Liver (tissue), 9 donors: ENCODE data around the gene POMGNT1. TPM values are rescaled to one million over a fixed set of nuclear protein-coding genes. Genes with fewer than 3 reads are reported as not detected.
A peak's percentile ranks its signal among the peaks of the same experiment; 100 is the strongest.

Experiments used
- DNase-seq: peaks from one replicate; pipeline ENCODE4 v3.0.0-alpha.2; 2017; ENCODE audit warnings: low spot score
- H3K27ac ChIP-seq, 2 donors: one replicate each; pipeline ENCODE4 v1.7.0; 2013; ENCODE audit warnings: inconsistent platforms in 2 of 2, low read length in 2 of 2, control low read depth in 1 of 2, low read depth in 1 of 2, mild to moderate bottlenecking in 1 of 2
- H3K27me3 ChIP-seq, 4 donors: one replicate each; pipeline versions ENCODE4 v1.6.1 to v1.7.0; 2013; ENCODE audit warnings: low read length in 3 of 4, inconsistent platforms in 1 of 4, mild to moderate bottlenecking in 1 of 4, moderate library complexity in 1 of 4; ENCODE audit not compliant: control insufficient read depth in 4 of 4, insufficient read depth in 4 of 4
- H3K36me3 ChIP-seq, 4 donors: one replicate each; pipeline versions ENCODE4 v1.6.1 to v1.7.0; 2013; ENCODE audit warnings: low read length in 3 of 4, mild to moderate bottlenecking in 3 of 4, low read depth in 1 of 4, moderate library complexity in 1 of 4; ENCODE audit not compliant: control insufficient read depth in 4 of 4, insufficient read depth in 3 of 4
- H3K4me1 ChIP-seq, 4 donors: one replicate each; pipeline versions ENCODE4 v1.6.1 to v1.7.0; 2013; ENCODE audit warnings: low read length in 3 of 4, mild to moderate bottlenecking in 3 of 4, moderate library complexity in 1 of 4; ENCODE audit not compliant: control insufficient read depth in 4 of 4, insufficient read depth in 4 of 4
- H3K4me3 ChIP-seq, 3 donors: one replicate each; pipeline versions ENCODE4 v1.6.1 to v1.7.0; 2013; ENCODE audit warnings: low read length in 3 of 3, control low read depth in 1 of 3, low read depth in 1 of 3, mild to moderate bottlenecking in 1 of 3
- H3K9ac ChIP-seq, 2 donors: one replicate each; pipeline ENCODE4 v1.7.0; 2013; ENCODE audit warnings: low read length in 2 of 2, mild to moderate bottlenecking in 2 of 2, moderate library complexity in 2 of 2, control low read depth in 1 of 2, low read depth in 1 of 2
- H3K9me3 ChIP-seq, 4 donors: one replicate each; pipeline versions ENCODE4 v1.6.1 to v1.7.0; 2013; ENCODE audit warnings: low read length in 3 of 4; ENCODE audit not compliant: control insufficient read depth in 4 of 4
- EGR1 ChIP-seq, 2 donors: IDR thresholded peaks; 2 replicates each; pipeline ENCODE4 v1.6.1; 2016 to 2018; ENCODE audit warnings: antibody characterized with exemption in 2 of 2, low read depth in 2 of 2
- FOXA1 ChIP-seq: IDR thresholded peaks from 2 replicates; pipeline ENCODE4 v1.6.1; 2016; ENCODE audit warnings: antibody characterized with exemption
- FOXA2 ChIP-seq: IDR thresholded peaks from 2 replicates; pipeline ENCODE4 v1.6.1; 2016; ENCODE audit warnings: antibody characterized with exemption
- GABPA ChIP-seq, 2 donors: IDR thresholded peaks in 1 of 2; conservative IDR thresholded peaks in 1 of 2; 2 replicates each; pipeline ENCODE4 v1.6.1; 2016; ENCODE audit warnings: antibody characterized with exemption in 2 of 2, mild to moderate bottlenecking in 1 of 2, moderate library complexity in 1 of 2
- HNF4A ChIP-seq, 2 donors: conservative IDR thresholded peaks; 2 replicates each; pipeline ENCODE4 v1.6.1; 2016; ENCODE audit warnings: antibody characterized with exemption in 2 of 2, mild to moderate bottlenecking in 2 of 2
- HNF4G ChIP-seq: IDR thresholded peaks from 2 replicates; pipeline ENCODE4 v1.6.1; 2016; ENCODE audit warnings: antibody characterized with exemption
- JUND ChIP-seq, 2 donors: IDR thresholded peaks; 2 replicates each; pipeline ENCODE4 v1.6.1; 2016; ENCODE audit warnings: antibody characterized with exemption in 2 of 2
- MAX ChIP-seq: IDR thresholded peaks from 2 replicates; pipeline ENCODE4 v1.6.1; 2016; ENCODE audit warnings: antibody characterized with exemption
- NR2F2 ChIP-seq: IDR thresholded peaks from 2 replicates; pipeline ENCODE4 v1.6.1; 2016; ENCODE audit warnings: antibody characterized with exemption
- RAD21 ChIP-seq, 2 donors: IDR thresholded peaks; 2 replicates each; pipeline ENCODE4 v1.6.1; 2016; ENCODE audit warnings: antibody characterized with exemption in 2 of 2, mild to moderate bottlenecking in 2 of 2
- RXRA ChIP-seq, 2 donors: IDR thresholded peaks; 2 replicates each; pipeline ENCODE4 v1.6.1; 2017 to 2018; ENCODE audit warnings: antibody characterized with exemption in 2 of 2, mild to moderate bottlenecking in 1 of 2
- SP1 ChIP-seq: IDR thresholded peaks from 2 replicates; pipeline ENCODE4 v1.6.1; 2018; ENCODE audit warnings: antibody characterized with exemption, mild to moderate bottlenecking
- TAF1 ChIP-seq: conservative IDR thresholded peaks from 2 replicates; pipeline ENCODE4 v1.6.1; 2016; ENCODE audit warnings: antibody characterized with exemption, mild to moderate bottlenecking
- YY1 ChIP-seq: IDR thresholded peaks from 2 replicates; pipeline ENCODE4 v1.6.1; 2016; ENCODE audit warnings: antibody characterized with exemption, mild to moderate bottlenecking
- ZBTB33 ChIP-seq: IDR thresholded peaks from 2 replicates; pipeline ENCODE4 v1.6.1; 2016; ENCODE audit warnings: antibody characterized with exemption
- WGBS: extraction: QIAGEN DNeasy Blood & Tissue Kit; methylation state at CpG from one replicate; pipeline ENCODE4 v1.1.7; 2013; 5-methylcytosine and 5-hydroxymethylcytosine counted together
- polyA plus RNA-seq, 2 donors: library from polyadenylated mRNA; stranded (reverse) in 1 of 2; unstranded in 1 of 2; fragments of 200-250 nt in 1 of 2; fragments of >200 nt in 1 of 2; fragmentation: Nextera tagmentation in 1 of 2; extraction: Ambion mirVana in 1 of 2; gene quantifications; one replicate each; pipeline versions ENCODE4 v1.2.1 to v1.2.3, GENCODE V29; 2013 to 2015
- total RNA-seq, 2 donors: library from RNA; depleted of rRNA; stranded (reverse); fragments of >200 nt; gene quantifications; one replicate each; pipeline ENCODE4 v1.2.3, GENCODE V29; 2014
- TF ChIP-seq, protein P1 (sequence below): fragments of 150-350 bp; IDR thresholded peaks from 2 replicates; pipeline ENCODE4 v1.5.1; 2017; ENCODE audit warnings: improper control_type of control experiment, low read depth, low read length; ENCODE audit not compliant: missing input control
- TF ChIP-seq, protein P2 (sequence below): IDR thresholded peaks from 2 replicates; pipeline ENCODE4 v1.6.1; 2016; ENCODE audit warnings: antibody characterized with exemption, mild to moderate bottlenecking
- TF ChIP-seq, protein P3 (sequence below): IDR thresholded peaks from 2 replicates; pipeline ENCODE4 v1.6.1; 2016; ENCODE audit warnings: antibody characterized with exemption
- donor health status: healthy.
- donor health status: healthy.
- donor health status: healthy.
- donor health status: healthy.
- donor health status: healthy.

POMGNT1 gene
- total RNA-seq (10 to 100 TPM; 10.3 to 32.0 TPM), polyA plus RNA-seq (10 to 100 TPM; 30.7 to 31.4 TPM)

DNA sequence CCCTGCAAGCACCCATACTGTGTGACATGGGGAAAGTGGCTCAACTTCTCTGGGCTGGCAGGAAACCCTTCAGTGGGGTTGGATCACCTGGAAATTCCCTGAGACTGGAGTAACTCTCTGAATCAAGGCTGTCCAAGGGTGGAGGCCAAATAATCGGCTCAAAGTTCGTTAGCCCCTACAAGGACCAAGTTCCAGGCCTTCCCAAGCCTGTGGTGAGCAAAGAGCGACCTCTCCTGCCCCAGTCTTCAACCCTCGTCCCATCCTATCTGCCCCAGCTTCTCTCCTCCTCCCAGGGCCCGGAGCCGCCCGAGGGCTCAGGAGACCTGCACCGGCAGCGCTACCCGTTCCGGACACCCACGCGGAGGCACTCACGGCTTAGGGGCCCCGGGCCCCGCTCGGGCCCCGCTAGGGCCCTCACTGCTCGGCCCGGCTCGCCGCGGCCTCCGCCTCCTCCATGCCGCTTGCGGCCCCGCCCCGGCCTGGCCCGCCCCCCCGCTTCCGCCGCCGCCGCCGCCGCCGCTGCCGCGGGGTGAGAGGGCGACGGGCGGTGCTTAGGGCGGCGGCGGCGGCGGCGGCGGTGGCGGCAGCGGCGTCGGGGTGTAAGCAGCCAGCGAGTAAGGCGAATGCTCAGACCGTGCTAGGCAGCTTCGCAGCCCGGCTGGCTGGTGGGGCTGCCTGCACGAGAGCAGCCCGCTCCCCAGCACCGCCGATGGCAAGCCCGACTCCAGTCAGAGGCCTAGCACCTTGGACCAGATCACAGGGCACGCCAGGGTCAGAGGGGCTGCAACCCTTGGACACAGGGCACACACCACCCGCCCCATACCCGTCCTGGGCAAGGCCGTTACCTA is at the start of gene POMGNT1:
TSS of gene POMGNT1 (minus strand) at position 471 of the 848 bp plus-strand sequence. CDS start 613 bp downstream, outside the sequence.
- peak; percentile 80 for DNase-seq
- H3K27me3 ChIP-seq, result no peaks in the 10 kb centered on the region
- H3K4me3 ChIP-seq, result peak within 1 kb of the TSS; percentile 72 to 96 (median 90)
- peak within 1 kb of the TSS; percentile 77 to 86 for H3K27ac ChIP-seq
- peaks cover 2 to 45% (median 29%) of the 10 kb centered on the region in 4 donors for H3K4me1 ChIP-seq
- under 1% methylated on average over 67 of the region's 67 CpGs for WGBS
- peaks cover 7 to 14% (median 12%) of the 10 kb centered on the region in 4 donors for H3K36me3 ChIP-seq
- peak within 1 kb of the TSS; percentile 80 to 99 for H3K9ac ChIP-seq
- TF ChIP-seq HNF4A (conservative IDR thresholded peaks at IDR 0.05) (peak; percentile 90 to 93), HNF4G (peak; percentile 75), MAX (no peak), RAD21 (IDR thresholded peaks at IDR 0.05) (peak; percentile 25 to 49), JUND (IDR thresholded peaks at IDR 0.05) (no peak), NR2F2 (peak; percentile 66), RXRA (IDR thresholded peaks at IDR 0.05) (peak; percentile 44 to 48), ZBTB33 (no peak)
- H3K9me3 ChIP-seq, result no peaks in the 10 kb centered on the region

- Histone ChIP-seq H3K27me3 (no peaks in the 10 kb centered on the region), H3K4me1 (peaks cover 1 to 16% (median 9%) of the 10 kb centered on the region in 4 donors), H3K4me3 (peak within 1 kb of the TSS; percentile 68 to 87 (median 80)), H3K27ac (peak within 1 kb of the TSS; percentile 10 to 51), H3K9me3 (no peaks in the 10 kb centered on the region), H3K36me3 (no peaks in the 10 kb centered on the region), H3K9ac (peak within 1 kb of the TSS; percentile 45 to 62)
- peak; percentile 25 to 46 for TF ChIP-seq RXRA (IDR thresholded peaks at IDR 0.05)
- TF ChIP-seq MAX, result peak; percentile 61
- no peak for TF ChIP-seq TAF1
- TF ChIP-seq YY1, result peak; percentile 51
- peak; percentile 16 for TF ChIP-seq NR2F2
- TF ChIP-seq HNF4A (conservative IDR thresholded peaks at IDR 0.05), result peak; percentile 3 to 22
- TF ChIP-seq, protein P1, sequence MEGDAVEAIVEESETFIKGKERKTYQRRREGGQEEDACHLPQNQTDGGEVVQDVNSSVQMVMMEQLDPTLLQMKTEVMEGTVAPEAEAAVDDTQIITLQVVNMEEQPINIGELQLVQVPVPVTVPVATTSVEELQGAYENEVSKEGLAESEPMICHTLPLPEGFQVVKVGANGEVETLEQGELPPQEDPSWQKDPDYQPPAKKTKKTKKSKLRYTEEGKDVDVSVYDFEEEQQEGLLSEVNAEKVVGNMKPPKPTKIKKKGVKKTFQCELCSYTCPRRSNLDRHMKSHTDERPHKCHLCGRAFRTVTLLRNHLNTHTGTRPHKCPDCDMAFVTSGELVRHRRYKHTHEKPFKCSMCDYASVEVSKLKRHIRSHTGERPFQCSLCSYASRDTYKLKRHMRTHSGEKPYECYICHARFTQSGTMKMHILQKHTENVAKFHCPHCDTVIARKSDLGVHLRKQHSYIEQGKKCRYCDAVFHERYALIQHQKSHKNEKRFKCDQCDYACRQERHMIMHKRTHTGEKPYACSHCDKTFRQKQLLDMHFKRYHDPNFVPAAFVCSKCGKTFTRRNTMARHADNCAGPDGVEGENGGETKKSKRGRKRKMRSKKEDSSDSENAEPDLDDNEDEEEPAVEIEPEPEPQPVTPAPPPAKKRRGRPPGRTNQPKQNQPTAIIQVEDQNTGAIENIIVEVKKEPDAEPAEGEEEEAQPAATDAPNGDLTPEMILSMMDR, result no peak
- TF ChIP-seq ZBTB33, result peak; percentile 41
- TF ChIP-seq FOXA1, result peak; percentile 37
- TF ChIP-seq SP1, result peak; percentile 89
- TF ChIP-seq, protein P2, sequence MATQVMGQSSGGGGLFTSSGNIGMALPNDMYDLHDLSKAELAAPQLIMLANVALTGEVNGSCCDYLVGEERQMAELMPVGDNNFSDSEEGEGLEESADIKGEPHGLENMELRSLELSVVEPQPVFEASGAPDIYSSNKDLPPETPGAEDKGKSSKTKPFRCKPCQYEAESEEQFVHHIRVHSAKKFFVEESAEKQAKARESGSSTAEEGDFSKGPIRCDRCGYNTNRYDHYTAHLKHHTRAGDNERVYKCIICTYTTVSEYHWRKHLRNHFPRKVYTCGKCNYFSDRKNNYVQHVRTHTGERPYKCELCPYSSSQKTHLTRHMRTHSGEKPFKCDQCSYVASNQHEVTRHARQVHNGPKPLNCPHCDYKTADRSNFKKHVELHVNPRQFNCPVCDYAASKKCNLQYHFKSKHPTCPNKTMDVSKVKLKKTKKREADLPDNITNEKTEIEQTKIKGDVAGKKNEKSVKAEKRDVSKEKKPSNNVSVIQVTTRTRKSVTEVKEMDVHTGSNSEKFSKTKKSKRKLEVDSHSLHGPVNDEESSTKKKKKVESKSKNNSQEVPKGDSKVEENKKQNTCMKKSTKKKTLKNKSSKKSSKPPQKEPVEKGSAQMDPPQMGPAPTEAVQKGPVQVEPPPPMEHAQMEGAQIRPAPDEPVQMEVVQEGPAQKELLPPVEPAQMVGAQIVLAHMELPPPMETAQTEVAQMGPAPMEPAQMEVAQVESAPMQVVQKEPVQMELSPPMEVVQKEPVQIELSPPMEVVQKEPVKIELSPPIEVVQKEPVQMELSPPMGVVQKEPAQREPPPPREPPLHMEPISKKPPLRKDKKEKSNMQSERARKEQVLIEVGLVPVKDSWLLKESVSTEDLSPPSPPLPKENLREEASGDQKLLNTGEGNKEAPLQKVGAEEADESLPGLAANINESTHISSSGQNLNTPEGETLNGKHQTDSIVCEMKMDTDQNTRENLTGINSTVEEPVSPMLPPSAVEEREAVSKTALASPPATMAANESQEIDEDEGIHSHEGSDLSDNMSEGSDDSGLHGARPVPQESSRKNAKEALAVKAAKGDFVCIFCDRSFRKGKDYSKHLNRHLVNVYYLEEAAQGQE, result no peak
- TF ChIP-seq, protein P3, sequence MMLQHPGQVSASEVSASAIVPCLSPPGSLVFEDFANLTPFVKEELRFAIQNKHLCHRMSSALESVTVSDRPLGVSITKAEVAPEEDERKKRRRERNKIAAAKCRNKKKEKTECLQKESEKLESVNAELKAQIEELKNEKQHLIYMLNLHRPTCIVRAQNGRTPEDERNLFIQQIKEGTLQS, result no peak
- no peak for TF ChIP-seq HNF4G
- TF ChIP-seq EGR1 (IDR thresholded peaks at IDR 0.05; ENCODE audit: low read depth in 2 of 2), result peak in 1 of 2 donors; percentile 25
- TF ChIP-seq FOXA2, result no peak
- no peak for TF ChIP-seq JUND (IDR thresholded peaks at IDR 0.05)
- peak in 1 of 2 donors; percentile 80 for TF ChIP-seq GABPA (IDR thresholded peaks at IDR 0.05 in 1 of 2, conservative IDR thresholded peaks at IDR 0.05 in 1 of 2)
- no peak for TF ChIP-seq RAD21 (IDR thresholded peaks at IDR 0.05)
- WGBS, result 4% methylated on average over 49 of the region's 49 CpGs
- peak; percentile 99 for DNase-seq
Measured at GRCh38 chr1:46247436-46248121, 49.3 kb upstream of the POMGNT1 start, which contains the start of gene RAD54L. Gene RAD54L (plus strand): TSS chr1:46247763. CDS start chr1:46248406, 643 bp downstream.
